HTERT RPE-1 (cell line): Measurements from ENCODE around the gene DYSF.

Experiments used
- in situ Hi-C: fragments of 300-500 bp; cut with MboI; formaldehyde crosslinking; loops from 4 replicates; pipeline ENCODE4 v1.14.3; 2020; ENCODE audit warnings: low sequenced_read_pairs

DYSF gene

GRCh38 chr2:71684226-71685072 is 231.1 kb downstream of the DYSF start:
- in situ Hi-C loops = no loop called here

- in situ Hi-C loops = no loop called here
These were observed 231.9 kb downstream of the DYSF start for GRCh38 chr2:71685073-71685848.

- in situ Hi-C loops = no loop called here
These were observed 232.7 kb downstream of the DYSF start for GRCh38 chr2:71685941-71686611.

- in situ Hi-C loops = no loop called here
These were observed 233.4 kb downstream of the DYSF start for GRCh38 chr2:71686781-71687180.

GRCh38 chr2:71687412-71687811 is 234.1 kb downstream of the DYSF start:
- in situ Hi-C loops = no loop called here

GRCh38 chr2:71688530-71688929 is 235.2 kb downstream of the DYSF start:
- in situ Hi-C loops = no loop called here

GRCh38 chr2:71689393-71689792 is 236.0 kb downstream of the DYSF start:
- in situ Hi-C loops = no loop called here

- in situ Hi-C loops = no loop called here
These were observed 236.8 kb downstream of the DYSF start for GRCh38 chr2:71689968-71690834.

GRCh38 chr2:71690876-71691475 is 237.6 kb downstream of the DYSF start:
- in situ Hi-C loops = no loop called here

- in situ Hi-C loops = no loop called here
These were observed 238.5 kb downstream of the DYSF start for GRCh38 chr2:71691747-71692441.

GRCh38 chr2:71692621-71693277 is 239.4 kb downstream of the DYSF start:
- in situ Hi-C loops = no loop called here

- in situ Hi-C loops = no loop called here
These were observed 240.2 kb downstream of the DYSF start for GRCh38 chr2:71693286-71694270.

- in situ Hi-C loops = no loop called here
These were observed 241.3 kb downstream of the DYSF start for GRCh38 chr2:71694501-71695234.

- in situ Hi-C loops = no loop called here
These were observed 242.1 kb downstream of the DYSF start for GRCh38 chr2:71695235-71696120.

- in situ Hi-C loops = no loop called here
These were observed 243.0 kb downstream of the DYSF start for GRCh38 chr2:71696381-71696780.
